Limb (tissue), 2 donors: ENCODE measurements around the gene RTL5.

Experiments
- DNase-seq, 2 donors: peaks; one replicate each; pipeline ENCODE4 v3.0.0-alpha.2; 2016; ENCODE audit errors: extremely low spot score in 2 of 2

RTL5 gene

DNA sequence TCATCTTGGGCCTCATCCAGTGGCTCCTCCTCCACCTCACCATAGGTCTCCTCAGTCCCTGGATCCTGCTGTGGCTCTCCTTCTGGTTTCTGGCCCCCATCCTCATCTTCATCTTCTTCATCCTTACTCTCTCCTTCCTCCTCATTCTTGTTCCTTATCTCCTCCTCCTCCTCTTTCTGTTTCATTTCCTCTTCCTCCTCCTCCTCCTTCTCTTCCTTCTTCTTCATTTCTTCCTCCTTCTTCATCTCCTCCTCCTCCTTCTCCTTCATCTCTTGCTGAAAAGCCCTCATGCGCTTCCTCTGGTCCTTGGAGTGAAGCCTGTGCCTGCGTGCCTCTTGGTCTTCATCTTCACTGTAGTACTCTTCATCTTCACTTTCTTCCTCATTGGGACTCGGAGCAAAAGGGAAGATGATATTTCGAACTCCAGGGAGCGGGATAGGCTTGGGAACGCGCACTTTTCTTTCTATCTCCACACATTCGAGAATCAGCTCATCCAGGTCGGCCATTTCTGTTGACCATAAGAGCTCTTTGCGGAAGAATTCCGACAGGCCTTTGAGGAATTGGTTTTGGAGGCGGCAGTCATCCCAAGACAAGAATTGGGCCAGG is 1.5 kb downstream of the RTL5 start:
- no peak for DNase-seq

GRCh38 chrX:72129661-72130060 is 2.1 kb downstream of the RTL5 start:
- no peak for DNase-seq

- DNase-seq, result no peak
Observed at GRCh38 chrX:72128881-72129280, 2.8 kb downstream of the RTL5 start.

DNA sequence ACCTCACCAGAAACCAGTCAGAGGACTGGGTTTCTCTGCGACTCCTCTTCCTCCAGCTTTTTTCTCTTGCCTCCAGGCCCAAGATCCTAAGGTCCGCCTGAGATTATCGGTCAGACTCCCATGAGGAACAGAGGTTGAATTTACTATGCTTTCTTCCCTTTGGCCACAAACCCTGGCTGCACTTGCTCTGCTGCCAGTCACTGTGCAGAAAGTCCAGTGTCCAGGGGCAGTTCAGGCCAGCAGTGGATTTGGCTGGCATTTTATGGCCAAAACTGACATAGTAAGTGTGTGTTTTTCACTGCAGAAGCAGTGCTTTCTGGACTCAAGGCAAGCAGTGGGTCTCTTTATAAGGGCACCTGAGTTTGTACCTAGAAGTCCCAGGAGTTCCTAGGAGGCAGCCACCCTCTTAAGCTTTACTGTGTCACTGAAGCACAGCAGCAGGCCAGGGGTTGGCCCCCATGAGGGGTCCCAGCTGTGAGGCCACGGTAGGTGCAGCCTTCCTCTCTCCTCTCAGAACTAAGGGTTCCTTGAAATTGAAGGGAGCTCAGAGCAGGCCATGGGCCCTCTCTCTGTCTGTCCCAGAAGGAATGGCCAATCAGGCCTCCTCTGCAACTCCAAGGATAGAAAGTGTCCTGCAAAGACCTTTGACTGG is 3.4 kb downstream of the RTL5 start:
- no peak for DNase-seq

DNA sequence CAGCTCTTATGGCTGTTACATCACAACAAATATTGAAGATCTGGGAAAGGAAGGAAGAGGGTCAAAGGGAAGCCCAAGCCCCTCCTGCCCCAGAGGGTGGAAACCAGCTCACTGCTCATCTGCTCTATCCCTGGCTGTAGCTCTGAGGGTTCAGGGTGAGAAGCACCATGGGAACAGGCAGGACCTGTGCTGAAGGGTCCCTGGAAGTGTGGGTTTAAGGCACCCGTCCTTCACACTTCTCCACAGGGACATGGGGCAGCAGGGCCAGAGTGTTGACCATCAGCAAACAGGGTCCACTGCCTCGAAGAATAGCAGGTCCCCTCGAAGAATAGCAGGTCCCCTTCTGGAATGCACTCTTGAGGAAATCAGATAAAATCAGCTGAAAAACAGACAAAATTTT is 4.4 kb downstream of the RTL5 start:
- no peak for DNase-seq

- DNase-seq, result peak; percentile 60 to 85
Observed at GRCh38 chrX:72126539-72127140, 5.1 kb downstream of the RTL5 start.

GRCh38 chrX:72126048-72126415 is 5.7 kb downstream of the RTL5 start:
- DNase-seq, result no peak

DNA sequence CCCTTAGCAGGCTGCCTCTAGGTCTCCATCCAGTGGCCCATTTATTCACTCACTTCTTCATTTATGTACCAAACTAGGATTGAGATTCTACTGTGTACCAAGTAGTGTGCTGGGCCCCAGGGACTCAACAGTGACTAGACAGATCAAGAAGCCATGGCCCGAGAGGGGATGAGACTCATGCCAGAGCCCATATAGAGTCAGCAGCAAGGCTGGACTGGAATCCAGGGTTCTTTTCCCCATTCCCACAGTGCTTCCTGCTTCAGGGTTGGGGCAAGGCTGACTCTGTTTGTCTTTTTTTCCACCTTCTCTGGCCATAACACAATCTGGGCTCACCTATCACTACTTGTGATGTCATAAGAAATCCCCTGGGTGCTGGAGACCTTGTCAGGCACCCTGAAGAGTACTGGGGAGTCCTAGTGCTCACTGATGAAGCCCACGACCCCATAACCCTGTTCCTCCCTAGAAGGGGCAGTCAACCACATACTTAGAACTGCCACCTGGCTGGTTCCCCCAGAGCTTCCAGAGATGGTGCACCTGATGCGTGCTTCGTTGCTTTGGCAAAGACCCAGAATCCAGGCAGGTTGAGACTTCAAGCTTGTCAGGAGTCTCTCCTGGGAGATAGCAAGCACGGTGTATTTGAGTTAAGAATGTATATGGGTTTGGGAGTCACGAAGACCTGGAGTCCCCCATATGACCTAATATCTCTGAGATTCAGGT is 6.2 kb downstream of the RTL5 start:
- DNase-seq, result no peak

DNA sequence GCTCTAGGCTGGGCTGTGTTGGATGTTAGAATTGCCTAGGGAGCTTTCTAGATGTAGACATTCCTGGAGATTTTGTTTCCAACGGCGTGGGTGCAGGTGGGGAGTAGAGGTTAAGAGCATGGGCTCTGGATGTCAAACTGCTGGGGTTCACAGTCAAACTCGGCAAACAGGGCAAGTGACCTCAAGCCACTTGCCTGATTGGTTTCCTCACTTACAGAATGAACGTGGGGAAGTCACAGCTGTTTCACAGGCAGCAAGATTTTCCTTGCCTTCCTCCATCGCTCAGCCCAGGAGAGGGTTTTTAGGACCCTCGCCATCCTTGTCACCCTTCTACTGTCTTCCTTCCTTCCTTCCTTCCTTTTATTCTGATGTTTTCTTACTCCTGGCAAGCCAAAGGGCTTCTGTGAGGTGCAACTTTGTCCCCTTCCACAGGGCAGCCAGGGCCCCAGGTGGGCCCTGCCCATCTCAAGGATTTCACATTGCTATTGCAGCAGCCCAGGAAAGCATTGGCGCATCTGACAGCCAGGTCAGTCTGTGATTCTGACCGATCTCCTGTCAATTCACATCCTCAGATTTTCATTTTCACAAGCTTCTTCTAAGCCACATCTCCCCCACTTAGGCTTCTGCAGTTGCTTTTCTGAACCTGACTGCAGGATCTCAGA is 7.0 kb downstream of the RTL5 start:
- no peak for DNase-seq

- peak in 1 of 2 donors; percentile 47 for DNase-seq
Observed at GRCh38 chrX:72123471-72124185, 8.1 kb downstream of the RTL5 start.

DNA sequence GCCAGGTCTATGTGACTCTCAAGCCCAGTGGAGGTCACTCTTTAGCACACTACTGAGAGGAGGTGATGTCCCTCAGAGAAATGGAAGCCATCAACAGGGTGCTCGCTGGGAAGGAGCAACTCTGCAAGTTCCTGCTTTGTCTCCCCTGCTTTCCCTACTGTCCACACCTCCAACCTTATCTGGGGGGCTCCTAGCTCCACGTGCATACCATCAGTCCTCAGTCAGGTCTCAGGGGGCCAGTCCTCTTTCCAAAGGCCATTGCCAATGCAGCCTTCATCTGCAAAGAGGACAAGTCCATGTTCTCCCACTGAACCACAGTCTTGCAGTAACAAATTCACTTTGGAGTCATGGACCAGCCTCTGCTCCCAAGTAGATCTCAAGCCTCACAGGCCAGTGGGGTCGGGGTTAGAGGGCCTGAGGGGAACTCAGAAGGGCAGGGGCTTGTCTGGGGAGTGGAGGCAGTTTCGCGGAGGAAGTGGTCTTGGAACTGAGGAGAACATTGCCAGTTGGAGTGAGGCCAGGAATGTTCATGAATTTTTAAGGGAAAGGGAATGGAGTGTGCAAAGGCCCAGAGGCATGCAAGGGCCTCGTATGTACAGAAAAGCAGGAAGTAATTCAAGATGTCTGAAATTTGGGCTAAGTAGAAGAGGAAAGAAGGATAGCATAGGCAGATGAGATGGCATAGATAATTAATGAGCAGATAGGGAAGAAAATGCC is 8.9 kb downstream of the RTL5 start:
- no peak for DNase-seq

- DNase-seq, result no peak
Observed at GRCh38 chrX:72121383-72121782, 10.3 kb downstream of the RTL5 start.

GRCh38 chrX:72120837-72121236 is 10.9 kb downstream of the RTL5 start:
- no peak for DNase-seq

- DNase-seq, result no peak
Observed at GRCh38 chrX:72117636-72118210, 14.0 kb downstream of the RTL5 start.

DNA sequence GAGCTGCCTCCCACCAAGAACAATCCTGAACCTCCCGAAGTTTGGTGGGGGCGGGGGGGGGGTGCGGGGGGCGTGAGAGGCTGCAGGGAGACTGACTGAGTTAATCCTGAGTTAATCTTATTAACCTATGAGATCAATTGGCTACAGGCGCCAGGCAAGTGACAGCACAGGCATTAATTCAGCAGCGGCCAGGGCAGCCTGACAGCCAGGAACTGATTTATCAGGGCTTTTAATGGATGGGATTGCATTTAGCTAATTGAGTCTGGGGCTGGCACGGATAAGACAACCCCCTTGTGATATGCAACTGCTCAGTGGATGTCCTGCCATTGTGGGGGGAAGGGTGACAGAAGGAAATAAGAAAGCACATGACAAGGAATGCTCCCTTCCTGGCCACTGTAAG is 16.3 kb downstream of the RTL5 start:
- DNase-seq, result no peak

- DNase-seq, result no peak
Observed at GRCh38 chrX:72114807-72115206, 16.9 kb downstream of the RTL5 start.

DNA sequence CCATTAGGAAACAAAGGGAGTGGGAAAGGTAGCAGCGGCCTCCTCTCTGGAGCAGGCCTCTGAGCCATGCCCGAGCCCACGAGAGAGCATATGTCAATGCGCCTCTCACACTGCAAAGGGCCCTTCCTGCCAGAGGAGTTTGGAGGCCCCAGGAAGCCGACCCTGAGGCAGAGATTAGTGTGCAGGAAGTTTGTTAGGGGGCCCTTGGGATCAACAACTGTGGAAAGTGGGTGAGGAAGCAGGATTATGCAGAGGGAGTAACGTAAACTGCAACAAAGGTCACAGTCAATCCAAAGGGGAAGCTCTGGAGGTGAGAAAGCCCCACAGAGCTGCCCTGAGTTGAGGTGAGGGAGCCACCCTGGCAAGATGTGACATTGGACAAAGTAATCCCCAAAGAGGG is 17.4 kb downstream of the RTL5 start:
- no peak for DNase-seq

DNA sequence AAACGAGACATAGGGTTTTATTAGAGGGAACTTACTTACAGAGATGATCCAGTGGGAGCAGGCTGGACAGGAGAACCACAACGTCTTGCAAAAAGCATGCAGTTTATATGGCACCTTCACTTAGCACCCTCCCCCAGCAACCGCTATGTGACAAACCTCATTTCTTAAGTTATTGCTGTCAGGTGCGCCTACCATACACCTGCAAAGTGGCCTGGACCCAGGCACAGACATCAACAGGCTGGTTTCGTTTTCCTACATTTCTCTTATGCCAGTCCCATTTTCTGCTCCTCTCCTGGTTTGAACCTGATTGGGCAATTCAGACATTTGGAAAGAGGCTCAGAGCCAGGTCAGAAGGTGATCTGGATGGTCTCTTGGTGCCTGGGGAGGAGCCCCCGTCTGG is 18.3 kb downstream of the RTL5 start:
- DNase-seq, result no peak

DNA sequence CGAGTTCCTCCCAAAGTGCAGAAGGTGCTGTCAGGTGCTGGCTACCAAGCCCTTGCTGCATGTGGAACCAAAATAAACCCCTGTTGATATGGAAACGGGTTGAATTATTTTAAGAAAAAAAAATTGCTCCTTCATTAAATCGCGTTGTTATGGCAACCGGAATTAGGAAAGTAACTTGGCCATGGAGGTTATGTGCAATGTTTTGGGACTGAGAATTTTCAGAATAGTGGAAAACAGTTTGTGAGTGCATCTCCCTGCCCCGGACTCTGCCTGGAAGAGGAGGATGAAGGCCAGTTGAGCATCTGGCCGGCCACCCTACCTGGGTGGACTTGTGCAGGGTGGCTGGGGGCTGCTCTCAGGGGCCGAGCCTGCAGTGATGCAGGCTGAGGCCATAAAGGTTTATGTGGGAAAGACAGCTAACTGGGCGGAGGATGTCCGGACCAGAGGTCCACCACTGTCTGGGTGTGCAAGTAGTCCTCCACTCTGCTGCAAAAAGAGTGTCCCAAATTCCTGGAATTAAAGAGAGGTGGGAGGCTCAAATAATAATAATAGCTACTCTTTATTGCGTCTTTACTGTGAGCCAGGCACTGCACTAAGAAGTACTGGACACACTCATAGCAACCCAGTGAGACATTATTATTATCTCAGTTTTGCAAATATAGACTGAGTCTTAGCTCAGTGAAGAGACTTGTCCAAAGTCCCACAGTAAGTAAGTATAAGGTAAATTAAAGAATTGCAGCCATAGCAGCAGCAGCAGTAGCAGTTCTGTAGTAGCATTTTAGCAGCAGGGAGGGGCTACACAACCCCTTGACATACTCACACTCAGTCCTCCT is 20.6 kb downstream of the RTL5 start:
- no peak for DNase-seq
